ENCODE measurements around the gene CXADR. TPM values are rescaled to one million over a fixed set of nuclear protein-coding genes. Genes with fewer than 3 reads are reported as not detected.

CXADR gene
- total and polyA plus RNA-seq, 4 donors: 6.3 to 40.2 (median 18.8) TPM

GRCh38 chr21:17536381-17536780, 23.5 kb downstream of the CXADR start:
- Histone ChIP-seq H3K27ac (ENCODE audit: low read depth in 1 of 2, low read length in 1 of 2) (no peak overlapping the region), H3K4me3 (no peak overlapping the region), H3K9me3 (ENCODE audit: control insufficient read depth in 4 of 4, insufficient read depth in 3 of 4, low read length in 3 of 4) (no peaks in the 10 kb centered on the region), H3K4me1 (ENCODE audit: control insufficient read depth in 5 of 5, insufficient read depth in 5 of 5, low read length in 5 of 5) (peaks cover 0 to 11% (median 2%) of the 10 kb centered on the region in 5 donors), H3K27me3 (ENCODE audit: control insufficient read depth in 3 of 3, insufficient read depth in 3 of 3, low read length in 2 of 3) (no peaks in the 10 kb centered on the region), H3K9ac (ENCODE audit: insufficient read depth in 1 of 2, low read length in 2 of 2) (no peak overlapping the region), H3K36me3 (ENCODE audit: control insufficient read depth in 4 of 4, insufficient read depth in 4 of 4, low read length in 4 of 4) (no peaks in the 10 kb centered on the region)
- peak; percentile 48 for ATAC-seq (ENCODE audit: insufficient read depth, low FRiP score)
- TF ChIP-seq, protein P1, sequence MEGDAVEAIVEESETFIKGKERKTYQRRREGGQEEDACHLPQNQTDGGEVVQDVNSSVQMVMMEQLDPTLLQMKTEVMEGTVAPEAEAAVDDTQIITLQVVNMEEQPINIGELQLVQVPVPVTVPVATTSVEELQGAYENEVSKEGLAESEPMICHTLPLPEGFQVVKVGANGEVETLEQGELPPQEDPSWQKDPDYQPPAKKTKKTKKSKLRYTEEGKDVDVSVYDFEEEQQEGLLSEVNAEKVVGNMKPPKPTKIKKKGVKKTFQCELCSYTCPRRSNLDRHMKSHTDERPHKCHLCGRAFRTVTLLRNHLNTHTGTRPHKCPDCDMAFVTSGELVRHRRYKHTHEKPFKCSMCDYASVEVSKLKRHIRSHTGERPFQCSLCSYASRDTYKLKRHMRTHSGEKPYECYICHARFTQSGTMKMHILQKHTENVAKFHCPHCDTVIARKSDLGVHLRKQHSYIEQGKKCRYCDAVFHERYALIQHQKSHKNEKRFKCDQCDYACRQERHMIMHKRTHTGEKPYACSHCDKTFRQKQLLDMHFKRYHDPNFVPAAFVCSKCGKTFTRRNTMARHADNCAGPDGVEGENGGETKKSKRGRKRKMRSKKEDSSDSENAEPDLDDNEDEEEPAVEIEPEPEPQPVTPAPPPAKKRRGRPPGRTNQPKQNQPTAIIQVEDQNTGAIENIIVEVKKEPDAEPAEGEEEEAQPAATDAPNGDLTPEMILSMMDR (IDR thresholded peaks at IDR 0.05; ENCODE audit: control extremely low read depth, extremely low read depth): no peak
- DNase-seq: no peak
- 51% methylated on average over 3 of the region's 3 CpGs for WGBS, 2 donors

GRCh38 chr21:17537299-17537698, 24.5 kb downstream of the CXADR start:
- peaks cover 0 to 13% (median 5%) of the 10 kb centered on the region in 5 donors for H3K4me1 ChIP-seq (ENCODE audit: control insufficient read depth in 5 of 5, insufficient read depth in 5 of 5, low read length in 5 of 5)
- no peaks in the 10 kb centered on the region for H3K9me3 ChIP-seq (ENCODE audit: control insufficient read depth in 4 of 4, insufficient read depth in 3 of 4, low read length in 3 of 4)
- no peak overlapping the region for H3K4me3 ChIP-seq
- no peak for DNase-seq
- 44 to 50% methylated on average over 2 of the region's 2 CpGs for WGBS, 2 donors
- no peaks in the 10 kb centered on the region for H3K36me3 ChIP-seq (ENCODE audit: control insufficient read depth in 4 of 4, insufficient read depth in 4 of 4, low read length in 4 of 4)
- ATAC-seq (ENCODE audit: insufficient read depth, low FRiP score): no peak
- TF ChIP-seq, protein P1 (IDR thresholded peaks at IDR 0.05; ENCODE audit: control extremely low read depth, extremely low read depth): no peak
- H3K27me3 ChIP-seq (ENCODE audit: control insufficient read depth in 3 of 3, insufficient read depth in 3 of 3, low read length in 2 of 3): no peaks in the 10 kb centered on the region
- H3K27ac ChIP-seq (ENCODE audit: low read depth in 1 of 2, low read length in 1 of 2): no peak overlapping the region
- no peak overlapping the region for H3K9ac ChIP-seq (ENCODE audit: insufficient read depth in 1 of 2, low read length in 2 of 2)

DNA sequence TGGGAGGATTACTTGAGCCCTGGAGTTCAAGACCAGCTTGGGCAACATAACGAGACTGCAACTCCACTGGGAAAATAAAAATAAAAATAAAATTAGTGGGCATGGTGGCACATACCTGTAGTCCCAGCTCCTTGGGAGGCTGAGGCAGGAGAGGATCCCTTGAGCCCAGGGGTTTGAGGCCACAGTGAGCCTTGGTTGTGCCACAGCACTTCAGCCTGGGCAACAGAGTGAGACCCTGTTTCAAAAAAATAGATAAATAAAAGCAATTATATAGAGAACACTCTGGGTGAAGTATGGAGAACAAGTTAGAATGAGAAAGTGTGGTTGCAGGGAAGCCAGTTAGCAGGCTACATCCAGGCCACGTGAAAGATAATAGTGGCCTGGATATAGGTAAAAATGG, 25.7 kb downstream of the CXADR start:
- ATAC-seq (ENCODE audit: insufficient read depth, low FRiP score): no peak
- Histone ChIP-seq H3K36me3 (ENCODE audit: control insufficient read depth in 4 of 4, insufficient read depth in 4 of 4, low read length in 4 of 4) (no peaks in the 10 kb centered on the region), H3K4me3 (no peak overlapping the region), H3K4me1 (ENCODE audit: control insufficient read depth in 5 of 5, insufficient read depth in 5 of 5, low read length in 5 of 5) (peaks cover 0 to 18% (median 12%) of the 10 kb centered on the region in 5 donors), H3K27me3 (ENCODE audit: control insufficient read depth in 3 of 3, insufficient read depth in 3 of 3, low read length in 2 of 3) (no peaks in the 10 kb centered on the region), H3K9me3 (ENCODE audit: control insufficient read depth in 4 of 4, insufficient read depth in 3 of 4, low read length in 3 of 4) (no peaks in the 10 kb centered on the region), H3K27ac (ENCODE audit: low read depth in 1 of 2, low read length in 1 of 2) (no peak overlapping the region), H3K9ac (ENCODE audit: insufficient read depth in 1 of 2, low read length in 2 of 2) (no peak overlapping the region)
- no peak for DNase-seq
- TF ChIP-seq, protein P1 (IDR thresholded peaks at IDR 0.05; ENCODE audit: control extremely low read depth, extremely low read depth): no peak
- 83 to 89% methylated on average over 2 of the region's 2 CpGs for WGBS, 2 donors

DNA sequence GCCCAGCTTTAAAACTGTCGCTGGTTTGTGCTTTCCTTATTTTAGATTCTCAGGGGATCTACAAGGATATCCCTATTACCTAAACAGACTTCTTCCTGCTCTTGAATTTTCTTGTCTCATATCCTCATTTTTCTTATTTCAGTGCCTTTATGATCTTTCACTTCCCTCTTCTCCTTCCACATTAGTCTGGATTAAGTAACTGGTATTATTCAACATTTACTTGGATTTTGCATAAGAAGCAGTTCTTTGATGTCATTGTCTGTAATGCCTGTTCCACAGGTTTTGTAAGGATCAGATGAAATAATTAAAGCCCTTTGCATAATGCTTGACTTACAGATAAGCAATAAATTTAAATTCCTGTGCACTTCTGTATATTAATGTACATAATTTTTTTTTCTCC, 26.5 kb downstream of the CXADR start:
- TF ChIP-seq, protein P1 (IDR thresholded peaks at IDR 0.05; ENCODE audit: control extremely low read depth, extremely low read depth): no peak
- H3K36me3 ChIP-seq (ENCODE audit: control insufficient read depth in 4 of 4, insufficient read depth in 4 of 4, low read length in 4 of 4): no peaks in the 10 kb centered on the region
- no peak for DNase-seq
- no peaks in the 10 kb centered on the region for H3K27me3 ChIP-seq (ENCODE audit: control insufficient read depth in 3 of 3, insufficient read depth in 3 of 3, low read length in 2 of 3)
- ATAC-seq (ENCODE audit: insufficient read depth, low FRiP score): no peak
- peaks cover 0 to 19% (median 12%) of the 10 kb centered on the region in 5 donors for H3K4me1 ChIP-seq (ENCODE audit: control insufficient read depth in 5 of 5, insufficient read depth in 5 of 5, low read length in 5 of 5)
- WGBS, 2 donors: 52 to 68% methylated on average over 1 of the region's 1 CpG
- no peak overlapping the region for H3K4me3 ChIP-seq
- no peaks in the 10 kb centered on the region for H3K9me3 ChIP-seq (ENCODE audit: control insufficient read depth in 4 of 4, insufficient read depth in 3 of 4, low read length in 3 of 4)
- H3K27ac ChIP-seq (ENCODE audit: low read depth in 1 of 2, low read length in 1 of 2): no peak overlapping the region
- no peak overlapping the region for H3K9ac ChIP-seq (ENCODE audit: insufficient read depth in 1 of 2, low read length in 2 of 2)
